NCI-H1436 (cell line): Measurements from ENCODE around the gene TSACC.
"Not testable (repeated sequence)": the region's sequence is repeated elsewhere in the genome, so short reads cannot be mapped to it uniquely, and the experiment has no call there.

Experiments
- DNase-seq: peaks from one replicate; lab custom pipeline; 2025; lab: John Stamatoyannopoulos, UW

The TSACC gene

GRCh38 chr1:156338180-156338976 lies at the start of gene TSACC, which contains the start of gene CCT3:
TSACC (plus strand) TSS chr1:156338526; CDS start chr1:156339758, 1,232 bp downstream.
CCT3 (minus strand) TSS chr1:156338292; CDS start chr1:156338184, 108 bp downstream.
- peak; percentile 99 for DNase-seq

GRCh38 chr1:156289857-156290256 lies 48.5 kb upstream of the TSACC start:
- DNase-seq = no peak

GRCh38 chr1:156291226-156292061 lies 46.9 kb upstream of the TSACC start:
- no peak for DNase-seq

GRCh38 chr1:156293098-156293434 lies 45.3 kb upstream of the TSACC start:
- DNase-seq = no peak

GRCh38 chr1:156293895-156294294 lies 44.4 kb upstream of the TSACC start:
- DNase-seq = no peak

- peak; percentile 1 for DNase-seq
Measured at GRCh38 chr1:156295391-156295947, 42.9 kb upstream of the TSACC start, which contains the start of gene GLMP. GLMP (minus strand) TSS chr1:156295679; CDS start chr1:156295645, 34 bp downstream.

- no peak for DNase-seq
Measured at GRCh38 chr1:156298852-156299357, 39.4 kb upstream of the TSACC start, which contains the start of gene VHLL. VHLL (minus strand) TSS chr1:156299307; CDS start chr1:156299189, 118 bp downstream.

- DNase-seq = no peak
Measured at GRCh38 chr1:156303241-156303640, 35.1 kb upstream of the TSACC start.

GRCh38 chr1:156305215-156305614 lies 33.1 kb upstream of the TSACC start:
- DNase-seq = no peak

GRCh38 chr1:156308078-156308477 lies 30.2 kb upstream of the TSACC start:
- DNase-seq = no peak

- no peak for DNase-seq
Measured at GRCh38 chr1:156310962-156311361, 27.4 kb upstream of the TSACC start.

- no peak for DNase-seq
Measured at GRCh38 chr1:156316909-156317308, 21.4 kb upstream of the TSACC start.

GRCh38 chr1:156319664-156320063 lies 18.7 kb upstream of the TSACC start:
- DNase-seq = peak; percentile 1

- no peak for DNase-seq
Measured at GRCh38 chr1:156320560-156320959, 17.8 kb upstream of the TSACC start.

- not testable (repeated sequence) for DNase-seq
Measured at GRCh38 chr1:156323179-156323578, 15.1 kb upstream of the TSACC start.

GRCh38 chr1:156336242-156336641 lies 2.1 kb upstream of the TSACC start:
- DNase-seq = no peak

- no peak for DNase-seq
Measured at GRCh38 chr1:156337052-156337887, 1.1 kb upstream of the TSACC start.

- no peak for DNase-seq
Measured at GRCh38 chr1:156337888-156338179, 492 bp upstream of the TSACC start.

- no peak for DNase-seq
Measured at GRCh38 chr1:156342166-156342955, 4.0 kb downstream of the TSACC start.

- DNase-seq = no peak
Measured at GRCh38 chr1:156344409-156344808, 6.1 kb downstream of the TSACC start.

GRCh38 chr1:156346035-156346434 lies 7.7 kb downstream of the TSACC start:
- not testable (repeated sequence) for DNase-seq
